NCI-H524 treated with DMSO at 0.1 percent for 48 hours (cell line): ENCODE measurements around the gene WDR86.

Experiments
- DNase-seq: peaks from one replicate; lab custom pipeline; 2025; lab: John Stamatoyannopoulos, UW

The WDR86 gene

GRCh38 chr7:151409667-151410404, at the start of gene WDR86:
TSS of gene WDR86 (minus strand) at chr7:151410038. CDS start at chr7:151409589, 449 bp downstream.
- no peak for DNase-seq

GRCh38 chr7:151457534-151457933, 47.7 kb upstream of the WDR86 start:
- no peak for DNase-seq

GRCh38 chr7:151456782-151457181, 46.9 kb upstream of the WDR86 start:
- no peak for DNase-seq

- no peak for DNase-seq
Observed at GRCh38 chr7:151456276-151456675, 46.4 kb upstream of the WDR86 start.

GRCh38 chr7:151455690-151456089, 45.9 kb upstream of the WDR86 start:
- DNase-seq, result no peak

GRCh38 chr7:151454932-151455530, 45.2 kb upstream of the WDR86 start:
- DNase-seq, result no peak

- no peak for DNase-seq
Observed at GRCh38 chr7:151454305-151454704, 44.5 kb upstream of the WDR86 start.

GRCh38 chr7:151453326-151453791, 43.5 kb upstream of the WDR86 start:
- DNase-seq, result no peak

- DNase-seq, result no peak
Observed at GRCh38 chr7:151452680-151453325, 43.0 kb upstream of the WDR86 start.

- no peak for DNase-seq
Observed at GRCh38 chr7:151451626-151452571, 42.1 kb upstream of the WDR86 start.

- no peak for DNase-seq
Observed at GRCh38 chr7:151451156-151451555, 41.3 kb upstream of the WDR86 start.

- DNase-seq, result no peak
Observed at GRCh38 chr7:151449990-151450389, 40.2 kb upstream of the WDR86 start.

GRCh38 chr7:151448261-151449252, 38.7 kb upstream of the WDR86 start:
- no peak for DNase-seq

- no peak for DNase-seq
Observed at GRCh38 chr7:151447901-151448260, 38.0 kb upstream of the WDR86 start.

GRCh38 chr7:151447312-151447711, 37.5 kb upstream of the WDR86 start:
- DNase-seq, result no peak

GRCh38 chr7:151446412-151446811, 36.6 kb upstream of the WDR86 start:
- DNase-seq, result no peak

GRCh38 chr7:151444632-151445031, 34.8 kb upstream of the WDR86 start:
- no peak for DNase-seq

- no peak for DNase-seq
Observed at GRCh38 chr7:151442776-151443496, 33.1 kb upstream of the WDR86 start.

- DNase-seq, result no peak
Observed at GRCh38 chr7:151440799-151441445, 31.1 kb upstream of the WDR86 start.
